IMR-90 (cell line): ENCODE results near the gene CELSR1. TPM values are rescaled to one million over a fixed set of nuclear protein-coding genes. Genes with fewer than 3 reads are reported as not detected.

Experiments
- ATAC-seq: fragments of 200-7000 bp; cut with Tn5 transposase; 2 replicates; pipeline ENCODE4 v1.9.1; 2020; ENCODE audit warnings: low read depth, mild to moderate bottlenecking, moderate library complexity
- BruUV-seq: library from RNA; stranded (reverse); fragments of 400-500 nt; replicated peaks from 2 replicates; lab custom pipeline; 2021; lab: Mats Ljungman, UMichigan
- CTCF ChIA-PET: fragments of 300-600 bp; formaldehyde crosslinking; extraction: SDS; loops from one replicate; lab custom pipeline; 2021; ENCODE audit warnings: antibody characterized with exemption; lab: Yijun Ruan, JAX
- POLR2A ChIA-PET: fragments of 300-600 bp; sonication (Branson Sonifier 250); formaldehyde crosslinking; loops from one replicate; lab custom pipeline; 2022; ENCODE audit warnings: antibody characterized with exemption; ENCODE audit not compliant: unreplicated experiment; lab: Charles Lee
- DNase-seq: peaks from one replicate; pipeline ENCODE4 v3.0.0; 2013
- H2AFZ ChIP-seq: replicated peaks from 2 replicates; pipeline ENCODE3; 2013; ENCODE audit warnings: low read length, mild to moderate bottlenecking; ENCODE audit not compliant: poor library complexity
- H2AK5ac ChIP-seq: 2 replicates; pipeline ENCODE4 v1.6.1; 2013; ENCODE audit warnings: low read depth, low read length, inconsistent platforms
- H2AK9ac ChIP-seq: replicated peaks from 2 replicates; pipeline ENCODE3; 2013; ENCODE audit warnings: mild to moderate bottlenecking, low read depth, low read length, moderate library complexity; ENCODE audit not compliant: poor library complexity
- H2BK120ac ChIP-seq: 2 replicates; pipeline ENCODE4 v1.6.1; 2013; ENCODE audit warnings: low read depth, low read length, inconsistent platforms
- H2BK15ac ChIP-seq: 3 replicates; pipeline ENCODE4 v1.6.1; 2013; ENCODE audit warnings: low read depth, low read length, inconsistent platforms
- H2BK20ac ChIP-seq: 2 replicates; pipeline ENCODE4 v1.6.1; 2013; ENCODE audit warnings: low read depth, mild to moderate bottlenecking, inconsistent platforms, low read length, moderate library complexity
- H2BK5ac ChIP-seq: 2 replicates; pipeline ENCODE4 v1.6.1; 2013; ENCODE audit warnings: mild to moderate bottlenecking, low read depth, low read length, inconsistent platforms; ENCODE audit not compliant: poor library complexity, severe bottlenecking
- H3K14ac ChIP-seq: replicated peaks from 2 replicates; pipeline ENCODE4 v1.6.1; 2013; ENCODE audit warnings: low read depth, low read length, inconsistent platforms
- H3K18ac ChIP-seq: 2 replicates; pipeline ENCODE4 v1.6.1; 2013; ENCODE audit warnings: low read depth, low read length, control low read depth
- H3K23ac ChIP-seq: 2 replicates; pipeline ENCODE4 v1.6.1; 2013; ENCODE audit warnings: low read depth, low read length, inconsistent platforms
- H3K27ac ChIP-seq: 2 replicates; pipeline ENCODE4 v1.5.1; 2013; ENCODE audit warnings: mild to moderate bottlenecking, control low read depth, low read length; ENCODE audit not compliant: insufficient read depth
- H3K27me3 ChIP-seq: 2 replicates; pipeline ENCODE4 v1.6.1; 2013; ENCODE audit warnings: low read length; ENCODE audit not compliant: control insufficient read depth, insufficient read depth
- H3K36me3 ChIP-seq: 2 replicates; pipeline ENCODE4 v1.6.1; 2013; ENCODE audit warnings: low read length, mixed read lengths; ENCODE audit not compliant: control insufficient read depth, insufficient read depth
- H3K4ac ChIP-seq: 2 replicates; pipeline ENCODE4 v1.6.1; 2013; ENCODE audit warnings: low read depth, low read length, inconsistent platforms
- H3K4me1 ChIP-seq: 2 replicates; pipeline ENCODE4 v1.6.1; 2013; ENCODE audit warnings: low read length, mixed read lengths; ENCODE audit not compliant: control insufficient read depth, insufficient read depth
- H3K4me2 ChIP-seq: 2 replicates; pipeline ENCODE4 v1.6.1; 2013; ENCODE audit warnings: low read depth, mild to moderate bottlenecking, control low read depth, low read length, moderate library complexity
- H3K4me3 ChIP-seq: 2 replicates; pipeline ENCODE4 v1.5.1; 2013; ENCODE audit warnings: low read depth, mild to moderate bottlenecking, control low read depth, low read length, moderate library complexity; ENCODE audit not compliant: insufficient read depth
- H3K56ac ChIP-seq: 2 replicates; pipeline ENCODE4 v1.6.1; 2013; ENCODE audit warnings: low read length, inconsistent platforms; ENCODE audit not compliant: insufficient read depth; ENCODE audit errors: extremely low read depth
- H3K79me1 ChIP-seq, 2 experiments: 2 replicates each; pipeline ENCODE4 v1.6.1; 2013; ENCODE audit warnings: low read length in 2 of 2, inconsistent platforms in 1 of 2, low read depth in 1 of 2
- H3K9ac ChIP-seq: 2 replicates; pipeline ENCODE4 v1.6.1; 2013; ENCODE audit warnings: low read depth, low read length, control low read depth
- H3K9me1 ChIP-seq: 2 replicates; pipeline ENCODE4 v1.6.1; 2013; ENCODE audit warnings: low read length, inconsistent platforms; ENCODE audit not compliant: insufficient read depth
- H3K9me3 ChIP-seq: 2 replicates; pipeline ENCODE4 v1.6.1; 2013; ENCODE audit warnings: low read length; ENCODE audit not compliant: control insufficient read depth, insufficient read depth
- H4K20me1 ChIP-seq: 2 replicates; pipeline ENCODE4 v1.6.1; 2013; ENCODE audit warnings: low read length, inconsistent platforms; ENCODE audit not compliant: insufficient read depth
- H4K5ac ChIP-seq: 2 replicates; pipeline ENCODE4 v1.6.1; 2013; ENCODE audit warnings: mild to moderate bottlenecking, low read depth, low read length, control low read depth
- H4K8ac ChIP-seq, 2 experiments: 2 replicates each; pipeline ENCODE4 v1.6.1; 2013; ENCODE audit warnings: low read depth in 2 of 2, low read length in 2 of 2, control low read depth in 1 of 2, inconsistent platforms in 1 of 2
- H4K91ac ChIP-seq: 2 replicates; pipeline ENCODE4 v1.6.1; 2013; ENCODE audit warnings: low read depth, low read length, inconsistent platforms; ENCODE audit not compliant: insufficient read depth
- BHLHE40 ChIP-seq: fragments of 150-350 bp; IDR thresholded peaks from 2 replicates; pipeline ENCODE4 v1.6.1; 2016; ENCODE audit warnings: mild to moderate bottlenecking, low read depth, low read length
- CEBPB ChIP-seq: IDR thresholded peaks from 2 replicates; pipeline ENCODE4 v1.6.1; 2012; ENCODE audit warnings: low read depth, low read length, improper control_type of control experiment
- CHD1 ChIP-seq: IDR thresholded peaks from 2 replicates; pipeline ENCODE4 v1.6.1; 2012; ENCODE audit warnings: low read depth, low read length, improper control_type of control experiment
- FOS ChIP-seq: fragments of 150-350 bp; IDR thresholded peaks from 2 replicates; pipeline ENCODE4 v1.6.1; 2016; ENCODE audit warnings: low read depth, low read length
- MAFK ChIP-seq: IDR thresholded peaks from 2 replicates; pipeline ENCODE4 v1.6.1; 2012; ENCODE audit warnings: low read depth, low read length, improper control_type of control experiment
- MAZ ChIP-seq: IDR thresholded peaks from 2 replicates; pipeline ENCODE4 v1.6.1; 2012; ENCODE audit warnings: low read depth, mild to moderate bottlenecking, low read length, improper control_type of control experiment, moderate library complexity, borderline replicate concordance
- MXI1 ChIP-seq: IDR thresholded peaks from 2 replicates; pipeline ENCODE4 v1.6.1; 2012; ENCODE audit warnings: low read depth, mild to moderate bottlenecking, low read length, moderate library complexity, borderline replicate concordance
- NFE2L2 ChIP-seq: fragments of 150-350 bp; IDR thresholded peaks from 2 replicates; pipeline ENCODE4 v1.6.1; 2016; ENCODE audit warnings: low read depth, mild to moderate bottlenecking, low read length
- RCOR1 ChIP-seq: IDR thresholded peaks from 2 replicates; pipeline ENCODE4 v1.6.1; 2012; ENCODE audit warnings: mild to moderate bottlenecking, low read length, improper control_type of control experiment; ENCODE audit not compliant: insufficient replicate concordance
- RFX5 ChIP-seq: IDR thresholded peaks from 2 replicates; pipeline ENCODE4 v1.8.0; 2012; ENCODE audit warnings: low read depth, mild to moderate bottlenecking, low read length, moderate library complexity
- SMC3 ChIP-seq: fragments of 150-350 bp; IDR thresholded peaks from 2 replicates; pipeline ENCODE4 v1.6.1; 2016; ENCODE audit warnings: low read depth, mild to moderate bottlenecking, antibody characterized with exemption, low read length, moderate library complexity
- WGBS, 2 experiments: methylation state at CpG; one replicate each; pipeline versions ENCODE4 v1.1.5 to v1.1.7; 2013; ENCODE audit warnings: missing lambda C conversion rate in 2 of 2; ENCODE audit not compliant: insufficient read length in 1 of 2; ENCODE audit errors: extremely low coverage in 2 of 2; 5-methylcytosine and 5-hydroxymethylcytosine counted together
- dilution Hi-C: fragments of 300-500 bp; cut with HindIII; formaldehyde crosslinking; loops from one replicate; pipeline ENCODE4 v1.14.3; 2018; ENCODE audit warnings: low sequenced_read_pairs; ENCODE audit not compliant: unreplicated experiment
- in situ Hi-C: fragments of 300-500 bp; cut with MboI; formaldehyde crosslinking; loops from 3 replicates; pipeline ENCODE4 v1.14.3; 2019; ENCODE audit warnings: low sequenced_read_pairs, inconsistent platforms, mixed read lengths
- intact Hi-C: fragments of 100-400 bp; cut with micrococcal nuclease; formaldehyde crosslinking; loops from 2 replicates; pipeline ENCODE4 v1.10.0; 2022
- polyA plus RNA-seq, 3 experiments: library from polyadenylated mRNA; depleted of rRNA; stranded (reverse); fragments of >200 nt; gene quantifications; 2 replicates each; pipeline ENCODE4 v1.2.3, GENCODE V29; 2012; ENCODE audit warnings: low replicate concordance in 1 of 3
- total RNA-seq: library from RNA; depleted of rRNA; stranded (reverse); fragments of >200 nt; gene quantifications from 2 replicates; pipeline ENCODE4 v1.2.3, GENCODE V29; 2012
- TF ChIP-seq, protein P1 (sequence below): conservative IDR thresholded peaks from 2 replicates; pipeline ENCODE4 v1.5.1; 2012; ENCODE audit warnings: mild to moderate bottlenecking, low read depth, low read length, improper control_type of control experiment
- TF ChIP-seq, protein P2 (sequence below): fragments of 150-350 bp; IDR thresholded peaks from 2 replicates; pipeline ENCODE4 v1.6.1; 2016; ENCODE audit warnings: low read depth, mild to moderate bottlenecking, low read length, moderate library complexity, borderline replicate concordance

Gene CELSR1
- total and polyA plus RNA-seq, 2 of the 4 experiments (the other 2 are of a cell fraction) = 0.36 to 0.82 TPM

DNA sequence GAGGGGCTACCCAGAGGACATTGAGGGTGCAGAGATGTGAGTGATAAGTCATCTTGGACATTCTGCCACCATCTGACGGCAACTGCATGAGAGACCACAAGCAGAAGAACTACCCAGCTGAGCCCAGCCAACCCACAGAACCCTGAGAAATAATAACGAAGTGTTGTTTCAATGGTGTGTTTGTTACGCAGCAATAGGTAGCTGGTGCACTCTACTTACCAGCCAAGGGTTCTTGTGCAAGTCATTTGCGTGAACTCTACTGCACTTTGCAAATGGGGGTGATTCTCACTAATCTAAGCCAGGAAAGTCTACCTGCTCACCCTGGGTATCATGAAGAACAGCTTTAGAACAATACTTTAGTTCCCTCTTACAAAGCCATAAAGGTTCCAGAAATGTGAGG is 15.8 kb upstream of the CELSR1 start:
- H2AFZ ChIP-seq = no peak overlapping the region
- BruUV-seq = no TSS peak
- ChIA-PET POLR2A (no interaction called here), CTCF (no interaction called here)
- H2BK120ac ChIP-seq = no peak overlapping the region
- no peak overlapping the region for H3K4me3 ChIP-seq
- H3K4me2 ChIP-seq = no peak overlapping the region
- ATAC-seq (no peak), DNase-seq (no peak)
- H3K23ac ChIP-seq = no peak overlapping the region
- H3K56ac ChIP-seq = no peak overlapping the region
- no peak overlapping the region for H2AK9ac ChIP-seq
- H3K36me3 ChIP-seq = no peaks in the 10 kb centered on the region
- H2BK20ac ChIP-seq = no peak overlapping the region
- in situ Hi-C loops = no loop called here
- no peaks in the 10 kb centered on the region for H4K20me1 ChIP-seq
- no peak overlapping the region for H3K4ac ChIP-seq
- peaks cover 19% of the 10 kb centered on the region for H3K9me3 ChIP-seq
- H4K8ac ChIP-seq = no peak overlapping the region
- TF ChIP-seq CHD1 = no peak
- TF ChIP-seq CEBPB = no peak
- TF ChIP-seq, protein P1, sequence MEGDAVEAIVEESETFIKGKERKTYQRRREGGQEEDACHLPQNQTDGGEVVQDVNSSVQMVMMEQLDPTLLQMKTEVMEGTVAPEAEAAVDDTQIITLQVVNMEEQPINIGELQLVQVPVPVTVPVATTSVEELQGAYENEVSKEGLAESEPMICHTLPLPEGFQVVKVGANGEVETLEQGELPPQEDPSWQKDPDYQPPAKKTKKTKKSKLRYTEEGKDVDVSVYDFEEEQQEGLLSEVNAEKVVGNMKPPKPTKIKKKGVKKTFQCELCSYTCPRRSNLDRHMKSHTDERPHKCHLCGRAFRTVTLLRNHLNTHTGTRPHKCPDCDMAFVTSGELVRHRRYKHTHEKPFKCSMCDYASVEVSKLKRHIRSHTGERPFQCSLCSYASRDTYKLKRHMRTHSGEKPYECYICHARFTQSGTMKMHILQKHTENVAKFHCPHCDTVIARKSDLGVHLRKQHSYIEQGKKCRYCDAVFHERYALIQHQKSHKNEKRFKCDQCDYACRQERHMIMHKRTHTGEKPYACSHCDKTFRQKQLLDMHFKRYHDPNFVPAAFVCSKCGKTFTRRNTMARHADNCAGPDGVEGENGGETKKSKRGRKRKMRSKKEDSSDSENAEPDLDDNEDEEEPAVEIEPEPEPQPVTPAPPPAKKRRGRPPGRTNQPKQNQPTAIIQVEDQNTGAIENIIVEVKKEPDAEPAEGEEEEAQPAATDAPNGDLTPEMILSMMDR = no peak
- no peak for TF ChIP-seq MXI1
- TF ChIP-seq, protein P2, sequence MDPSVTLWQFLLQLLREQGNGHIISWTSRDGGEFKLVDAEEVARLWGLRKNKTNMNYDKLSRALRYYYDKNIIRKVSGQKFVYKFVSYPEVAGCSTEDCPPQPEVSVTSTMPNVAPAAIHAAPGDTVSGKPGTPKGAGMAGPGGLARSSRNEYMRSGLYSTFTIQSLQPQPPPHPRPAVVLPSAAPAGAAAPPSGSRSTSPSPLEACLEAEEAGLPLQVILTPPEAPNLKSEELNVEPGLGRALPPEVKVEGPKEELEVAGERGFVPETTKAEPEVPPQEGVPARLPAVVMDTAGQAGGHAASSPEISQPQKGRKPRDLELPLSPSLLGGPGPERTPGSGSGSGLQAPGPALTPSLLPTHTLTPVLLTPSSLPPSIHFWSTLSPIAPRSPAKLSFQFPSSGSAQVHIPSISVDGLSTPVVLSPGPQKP = no peak
- TF ChIP-seq FOS = no peak
- TF ChIP-seq SMC3 = no peak
- TF ChIP-seq RFX5 = no peak
- no peak for TF ChIP-seq MAFK
- TF ChIP-seq RCOR1 = no peak
- no peak for TF ChIP-seq MAZ
- no peak for TF ChIP-seq NFE2L2
- TF ChIP-seq BHLHE40 = no peak
- no peak overlapping the region for H4K91ac ChIP-seq
- H4K5ac ChIP-seq = no peak overlapping the region
- 100% methylated on average over 1 of the region's 4 CpGs; no CpG with 5 or more reads in 1 of the 2 experiments for WGBS, 2 experiments
- dilution Hi-C loops = no loop called here
- no peak overlapping the region for H3K14ac ChIP-seq
- H3K27me3 ChIP-seq = peaks cover 14% of the 10 kb centered on the region
- no peak overlapping the region for H3K18ac ChIP-seq
- H2BK5ac ChIP-seq = no peak overlapping the region
- no peak overlapping the region for H2BK15ac ChIP-seq
- no peak overlapping the region for H3K9ac ChIP-seq
- peaks cover 14% of the 10 kb centered on the region for H3K4me1 ChIP-seq
- peaks cover 12% of the 10 kb centered on the region for H3K9me1 ChIP-seq
- no peak overlapping the region for H2AK5ac ChIP-seq
- intact Hi-C loops = no loop called here
- no peak overlapping the region for H3K27ac ChIP-seq
- H3K79me1 ChIP-seq = no peaks in the 10 kb centered on the region
